ENCODE measurements around the gene FAM110C.

GRCh38 chr2:40465-40864 lies 5.8 kb downstream of the FAM110C start:
- TF ChIP-seq, protein P1, sequence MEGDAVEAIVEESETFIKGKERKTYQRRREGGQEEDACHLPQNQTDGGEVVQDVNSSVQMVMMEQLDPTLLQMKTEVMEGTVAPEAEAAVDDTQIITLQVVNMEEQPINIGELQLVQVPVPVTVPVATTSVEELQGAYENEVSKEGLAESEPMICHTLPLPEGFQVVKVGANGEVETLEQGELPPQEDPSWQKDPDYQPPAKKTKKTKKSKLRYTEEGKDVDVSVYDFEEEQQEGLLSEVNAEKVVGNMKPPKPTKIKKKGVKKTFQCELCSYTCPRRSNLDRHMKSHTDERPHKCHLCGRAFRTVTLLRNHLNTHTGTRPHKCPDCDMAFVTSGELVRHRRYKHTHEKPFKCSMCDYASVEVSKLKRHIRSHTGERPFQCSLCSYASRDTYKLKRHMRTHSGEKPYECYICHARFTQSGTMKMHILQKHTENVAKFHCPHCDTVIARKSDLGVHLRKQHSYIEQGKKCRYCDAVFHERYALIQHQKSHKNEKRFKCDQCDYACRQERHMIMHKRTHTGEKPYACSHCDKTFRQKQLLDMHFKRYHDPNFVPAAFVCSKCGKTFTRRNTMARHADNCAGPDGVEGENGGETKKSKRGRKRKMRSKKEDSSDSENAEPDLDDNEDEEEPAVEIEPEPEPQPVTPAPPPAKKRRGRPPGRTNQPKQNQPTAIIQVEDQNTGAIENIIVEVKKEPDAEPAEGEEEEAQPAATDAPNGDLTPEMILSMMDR (IDR thresholded peaks at IDR 0.05; ENCODE audit: control extremely low read depth in 1 of 3, insufficient read depth in 1 of 3, low read depth in 1 of 3, low read length in 3 of 3): no peak
- no peak for TF ChIP-seq TAF1 (IDR thresholded peaks at IDR 0.05; ENCODE audit: low read depth, low read length)
- TF ChIP-seq RAD21 (IDR thresholded peaks at IDR 0.05 in 1 of 2, conservative IDR thresholded peaks at IDR 0.05 in 1 of 2; ENCODE audit: low read depth in 2 of 2, low read length in 2 of 2): no peak
- TF ChIP-seq SIN3A (conservative IDR thresholded peaks at IDR 0.05 in 1 of 2, IDR thresholded peaks at IDR 0.05 in 1 of 2; ENCODE audit: low read depth in 1 of 2, low read length in 2 of 2): no peak
- no peak for TF ChIP-seq CBX8 (IDR thresholded peaks at IDR 0.05; ENCODE audit: borderline replicate concordance, low read depth, low read length)
- TF ChIP-seq CEBPB (IDR thresholded peaks at IDR 0.05; ENCODE audit: low read depth, low read length): no peak
- no peak for TF ChIP-seq TBP (IDR thresholded peaks at IDR 0.05; ENCODE audit: low read depth, low read length)
- no peak for TF ChIP-seq EP300 (IDR thresholded peaks at IDR 0.05; ENCODE audit: borderline replicate concordance in 1 of 2, low read depth in 2 of 2, low read length in 2 of 2)
- TF ChIP-seq TCF12 (IDR thresholded peaks at IDR 0.05; ENCODE audit: low read depth, low read length): no peak
